ENCODE results near the gene ENO1. TPM values are rescaled to one million over a fixed set of nuclear protein-coding genes. Genes with fewer than 3 reads are reported as not detected.

Gene ENO1
- total RNA-seq, 1 donor from 2014 or later: 371 TPM

GRCh38 chr1:8874230-8875201 lies 4.0 kb downstream of the ENO1 start:
- DNase-seq (ENCODE audit: low spot score) (no peak), ATAC-seq (no peak)
- intact Hi-C loops (cut with DNase I): no loop called here

- intact Hi-C loops (cut with DNase I): no loop called here
- ATAC-seq (peak; percentile 41), DNase-seq (ENCODE audit: low spot score) (peak; percentile 84)
Observed at GRCh38 chr1:8873506-8874229, 4.8 kb downstream of the ENO1 start.

DNA sequence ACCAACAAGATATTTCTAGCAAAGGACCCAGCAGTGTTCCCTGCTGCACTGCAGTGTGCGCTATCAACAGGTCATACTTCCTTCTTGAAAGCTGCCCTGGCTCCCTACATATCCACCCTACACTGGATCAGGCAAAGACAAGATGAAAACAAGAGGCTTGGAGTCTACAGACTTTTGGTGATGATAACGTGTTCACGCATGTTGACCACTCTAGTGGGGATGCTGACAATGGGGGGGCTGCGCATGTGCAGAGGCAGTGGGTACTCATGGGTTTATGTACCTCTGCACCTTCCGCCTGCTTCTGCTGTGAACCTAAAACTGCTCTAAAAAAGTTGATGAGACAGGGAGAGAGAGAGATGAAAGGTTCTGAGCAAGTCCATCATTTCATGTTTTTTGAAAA lies 5.5 kb downstream of the ENO1 start:
- intact Hi-C loops (cut with DNase I): no loop called here
- ATAC-seq (no peak), DNase-seq (ENCODE audit: low spot score) (no peak)

- intact Hi-C loops (cut with DNase I): no loop called here
- DNase-seq (ENCODE audit: low spot score): no peak
- no peak for ATAC-seq
Observed at GRCh38 chr1:8871965-8872399, 6.5 kb downstream of the ENO1 start.

DNA sequence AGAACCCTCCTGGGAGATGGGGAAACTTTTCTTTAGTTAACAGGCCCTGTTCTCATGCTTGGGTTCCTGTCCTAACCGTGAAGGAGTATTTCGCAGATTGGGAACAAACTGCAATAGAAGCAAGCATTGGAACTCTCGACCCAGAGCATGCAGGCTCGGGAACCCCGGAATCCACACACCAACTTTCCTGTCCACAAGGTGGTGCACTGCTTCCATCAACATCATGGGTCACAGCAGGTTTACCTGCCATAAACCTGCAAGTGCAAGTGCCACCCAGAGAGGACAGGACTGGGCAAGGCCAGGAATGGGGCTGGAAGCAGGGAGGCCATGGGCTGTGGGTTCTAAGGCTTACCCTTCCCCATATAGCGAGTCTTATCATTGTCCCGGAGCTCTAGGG lies 6.9 kb downstream of the ENO1 start:
- ATAC-seq (no peak), DNase-seq (ENCODE audit: low spot score) (no peak)
- intact Hi-C loops (cut with DNase I): no loop called here

DNA sequence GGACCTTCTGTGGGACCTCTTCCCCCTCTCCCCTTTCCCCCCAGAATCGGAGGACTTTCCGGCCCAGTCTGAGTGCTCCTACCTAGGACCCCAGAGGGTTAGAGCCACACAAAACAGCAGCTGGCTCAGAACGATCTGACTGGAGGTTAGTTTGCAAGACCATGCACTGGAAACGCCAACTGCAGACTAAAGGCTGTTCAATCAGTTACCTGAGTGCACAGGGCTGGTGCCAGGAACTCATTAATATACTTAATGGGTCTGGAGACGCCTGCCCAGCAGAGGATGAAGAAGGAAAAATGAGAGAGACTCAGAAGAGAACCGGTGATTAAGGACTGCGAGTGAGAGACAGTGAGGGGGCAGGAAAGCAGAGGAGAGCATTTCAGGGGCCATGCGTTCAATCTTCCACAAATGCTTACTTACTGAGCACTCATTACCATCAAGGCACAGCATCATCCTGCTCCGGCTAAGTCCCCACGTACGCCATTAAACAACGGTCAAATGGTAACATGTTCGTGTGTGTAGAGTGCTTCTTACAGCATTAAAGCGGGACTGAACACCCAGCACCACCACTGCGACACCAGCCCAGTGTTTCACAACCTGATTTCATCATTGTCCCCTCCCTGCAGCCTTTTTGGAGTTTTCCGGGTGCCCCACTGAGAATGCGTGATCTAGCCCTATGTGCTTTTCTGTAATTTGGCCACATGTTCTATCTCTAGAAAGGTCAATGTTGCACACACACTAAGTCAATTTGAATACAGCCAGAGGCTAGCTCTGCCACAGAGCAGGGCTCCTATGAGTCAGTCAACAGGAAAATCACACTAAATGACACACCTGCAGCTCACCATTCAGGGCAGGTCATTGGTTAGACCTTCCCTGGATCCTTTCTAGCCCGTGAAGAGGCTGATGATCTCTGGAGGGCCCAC lies 7.6 kb downstream of the ENO1 start:
- DNase-seq (ENCODE audit: low spot score): no peak
- intact Hi-C loops (cut with DNase I): no loop called here
- peak; percentile 13 for ATAC-seq

DNA sequence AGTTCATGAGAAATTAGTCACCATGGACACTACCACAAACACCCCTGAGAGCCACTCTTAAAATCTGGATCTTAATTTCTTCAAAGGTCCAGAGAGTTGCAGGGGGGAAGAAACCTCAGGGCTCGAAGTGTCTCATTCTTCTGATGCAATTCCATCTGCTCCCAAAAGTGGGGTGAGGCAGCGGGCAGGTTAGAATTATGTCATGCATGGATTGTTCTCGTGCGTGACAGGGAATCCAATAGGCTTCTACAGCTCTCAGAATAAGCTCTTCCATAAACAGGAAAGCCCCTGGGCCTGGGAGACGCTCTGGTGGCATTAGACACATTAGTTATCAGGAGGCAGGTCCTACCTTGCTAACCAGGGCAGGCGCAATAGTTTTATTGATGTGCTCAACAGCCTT lies 8.4 kb downstream of the ENO1 start:
- intact Hi-C loops (cut with DNase I): no loop called here
- DNase-seq (ENCODE audit: low spot score) (no peak), ATAC-seq (no peak)

- ATAC-seq: no peak
- intact Hi-C loops (cut with DNase I): no loop called here
- no peak for DNase-seq (ENCODE audit: low spot score)
Observed at GRCh38 chr1:8867878-8868567, 10.5 kb downstream of the ENO1 start.

- intact Hi-C loops (cut with DNase I): no loop called here
- ATAC-seq: no peak
Observed at GRCh38 chr1:8866792-8867415, 11.6 kb downstream of the ENO1 start.

DNA sequence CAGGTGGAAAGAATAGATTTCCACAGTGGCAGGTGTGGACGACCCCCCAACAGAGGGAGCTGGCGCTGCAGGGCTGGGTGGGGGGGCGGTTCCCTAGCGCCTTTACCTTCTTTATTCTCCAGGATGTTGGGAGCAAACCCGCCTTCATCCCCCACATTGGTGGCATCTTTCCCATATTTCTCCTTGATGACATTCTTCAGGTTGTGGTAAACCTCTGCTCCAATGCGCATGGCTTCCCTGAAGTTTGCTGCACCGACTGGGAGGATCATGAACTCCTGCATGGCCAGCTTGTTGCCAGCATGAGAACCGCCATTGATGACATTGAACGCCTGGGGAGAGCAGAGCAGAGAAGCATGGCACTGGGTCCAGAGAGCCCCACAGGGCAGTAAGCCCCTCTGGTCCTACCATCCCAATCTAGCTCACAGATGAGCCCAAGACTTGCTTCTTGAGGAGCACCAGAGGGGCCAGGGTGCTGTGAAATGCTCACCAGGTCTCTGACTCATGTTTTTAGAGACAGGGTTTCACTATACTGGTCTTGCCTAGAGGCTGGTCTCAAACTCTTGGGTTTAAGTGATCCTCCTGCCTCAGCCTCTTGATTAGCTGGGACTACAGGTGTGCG lies 12.2 kb downstream of the ENO1 start:
- intact Hi-C loops (cut with DNase I): no loop called here
- ATAC-seq (no peak), DNase-seq (ENCODE audit: low spot score) (no peak)

More at GRCh38 chr1:8866792-8867415, 11.6 kb downstream of the ENO1 start:
- no peak for DNase-seq (ENCODE audit: low spot score)

DNA sequence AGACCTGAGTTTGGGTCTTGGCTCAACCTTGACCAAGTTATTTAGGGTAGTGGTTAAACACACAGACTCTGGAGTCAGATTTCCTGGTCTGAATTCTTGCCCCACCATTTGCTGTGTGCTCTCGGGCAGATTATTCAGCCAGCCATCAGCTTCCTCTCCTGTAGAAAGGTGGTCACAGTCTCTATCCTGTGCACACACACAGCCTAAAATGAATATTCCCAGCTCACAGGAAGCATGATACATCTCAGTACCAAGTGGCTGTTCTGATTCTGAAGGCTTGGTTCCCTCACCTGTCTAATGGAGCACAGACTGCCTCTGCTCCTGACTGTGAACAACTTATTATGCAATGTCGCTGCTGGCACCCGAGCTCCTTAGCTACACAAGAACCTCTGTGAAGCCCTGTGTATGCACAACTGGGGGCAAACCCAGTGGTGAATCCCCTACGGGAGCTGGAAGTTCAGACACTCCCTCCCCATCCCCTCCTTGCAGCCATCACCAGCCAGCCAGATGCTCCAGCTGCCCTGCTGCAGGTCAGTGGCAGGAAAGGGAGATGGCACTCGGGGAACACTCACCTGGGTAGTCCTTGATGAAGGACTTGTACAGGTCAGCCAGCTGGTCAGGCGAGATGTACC lies 13.7 kb downstream of the ENO1 start:
- DNase-seq (ENCODE audit: low spot score): no peak
- ATAC-seq: no peak
- intact Hi-C loops (cut with DNase I): loop anchor here (5.0 kb wide), 1 partner anchor 122 kb away; no protein-coding TSS in a partner anchor

DNA sequence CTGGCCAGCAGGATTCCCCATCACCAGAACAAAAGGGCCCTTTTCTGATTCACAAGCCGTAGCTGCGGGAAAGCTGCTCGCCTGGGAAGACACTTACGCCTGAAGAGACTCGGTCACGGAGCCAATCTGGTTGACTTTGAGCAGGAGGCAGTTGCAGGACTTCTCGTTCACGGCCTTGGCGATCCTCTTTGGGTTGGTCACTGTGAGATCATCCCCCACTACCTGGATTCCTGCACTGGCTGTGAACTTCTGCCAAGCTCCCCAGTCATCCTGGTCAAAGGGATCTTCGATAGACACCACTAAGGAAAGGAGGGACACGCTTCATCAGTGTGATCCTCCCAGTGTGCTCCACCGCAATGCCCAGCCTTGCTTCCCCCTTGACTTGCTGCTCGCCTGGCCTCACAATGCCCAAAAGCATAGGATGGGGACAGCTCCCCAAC lies 14.7 kb downstream of the ENO1 start:
- DNase-seq (ENCODE audit: low spot score) (no peak), ATAC-seq (no peak)
- intact Hi-C loops (cut with DNase I): loop anchor here (5.0 kb wide), 1 partner anchor 123 kb away; no protein-coding TSS in a partner anchor

- intact Hi-C loops (cut with DNase I): loop anchor here (5.0 kb wide), 1 partner anchor 124 kb away; no protein-coding TSS in a partner anchor
- ATAC-seq (no peak), DNase-seq (ENCODE audit: low spot score) (no peak)
Observed at GRCh38 chr1:8863138-8863537, 15.3 kb downstream of the ENO1 start.

GRCh38 chr1:8862528-8862927 lies 16.0 kb downstream of the ENO1 start:
- intact Hi-C loops (cut with DNase I): loop anchor here (5.0 kb wide), 1 partner anchor 125 kb away; no protein-coding TSS in a partner anchor

DNA sequence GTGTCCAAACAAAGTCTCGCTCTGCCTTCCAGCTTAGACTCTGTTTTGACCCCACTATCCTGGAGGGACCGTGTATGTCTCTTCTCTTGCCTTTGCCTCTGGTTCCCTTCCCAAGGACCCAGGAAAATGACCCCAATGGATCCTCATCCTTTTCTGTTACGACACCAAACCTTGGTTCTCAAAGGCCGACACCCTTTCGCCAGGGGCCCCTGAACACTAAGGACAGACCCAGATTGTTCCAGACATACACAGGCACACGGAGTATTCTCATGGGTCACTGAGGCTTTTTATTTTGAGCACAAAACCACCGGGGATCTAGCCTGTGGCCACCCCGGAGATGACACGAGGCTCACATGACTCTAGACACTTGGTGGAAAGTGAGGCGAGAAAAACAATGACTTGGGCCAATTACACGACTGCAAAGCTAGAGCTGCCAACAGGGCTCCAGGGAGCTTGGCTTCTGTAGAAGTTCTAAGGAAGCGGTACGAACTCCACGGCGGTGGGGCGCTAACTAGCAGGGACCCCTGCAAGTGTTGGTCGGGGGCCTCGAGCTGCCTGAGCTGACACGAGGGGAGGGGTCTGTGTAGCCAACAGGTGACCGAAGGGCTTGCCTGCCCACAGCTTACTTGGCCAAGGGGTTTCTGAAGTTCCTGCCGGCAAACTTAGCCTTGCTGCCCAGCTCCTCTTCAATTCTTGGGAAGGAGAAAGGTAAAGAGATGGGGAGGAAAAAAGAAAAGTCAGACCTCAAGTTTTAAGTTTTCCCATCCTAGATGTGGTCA lies 17.6 kb downstream of the ENO1 start:
- intact Hi-C loops (cut with DNase I): loop anchor here (5.0 kb wide), 1 partner anchor 126 kb away; no protein-coding TSS in a partner anchor
- no peak for DNase-seq (ENCODE audit: low spot score)
- no peak for ATAC-seq

More at GRCh38 chr1:8862528-8862927, 16.0 kb downstream of the ENO1 start:
- ATAC-seq (peak; percentile 14), DNase-seq (ENCODE audit: low spot score) (no peak)
